HepG2 (cell line): ENCODE data around the gene ATP8B1. TPM values are rescaled to one million over a fixed set of nuclear protein-coding genes. Genes with fewer than 3 reads are reported as not detected.

Experiments
- CENPX ChIP-seq: sonication (generic); formaldehyde crosslinking; IDR thresholded peaks from 2 replicates; pipeline ENCODE4 v1.9.0; 2021; ENCODE audit warnings: mild to moderate bottlenecking, missing genetic modification reagents, moderate library complexity
- ETV5 ChIP-seq: IDR thresholded peaks from 2 replicates; pipeline ENCODE4 v1.6.1; 2018; ENCODE audit warnings: missing biosample characterization, missing genetic modification reagents, inconsistent platforms, borderline replicate concordance
- FLYWCH1 ChIP-seq: sonication (generic); formaldehyde crosslinking; IDR thresholded peaks from 2 replicates; pipeline ENCODE4 v1.8.1; 2023; ENCODE audit warnings: mild to moderate bottlenecking, missing genetic modification reagents
- FOSL2 ChIP-seq: sonication (generic); formaldehyde crosslinking; IDR thresholded peaks from 2 replicates; pipeline ENCODE4 v1.4.0; 2020; ENCODE audit warnings: missing genetic modification reagents
- GATAD1 ChIP-seq: IDR thresholded peaks from 2 replicates; pipeline ENCODE4 v1.6.1; 2016; ENCODE audit warnings: missing genetic modification reagents, missing compliant biosample characterization
- HCFC1 ChIP-seq: fragments of 150-350 bp; IDR thresholded peaks from 2 replicates; pipeline ENCODE4 v1.6.1; 2014; ENCODE audit warnings: low read depth, low read length
- JUNB ChIP-seq: sonication (generic); formaldehyde crosslinking; IDR thresholded peaks from 2 replicates; pipeline ENCODE4 v1.8.0; 2022; ENCODE audit warnings: missing genetic modification reagents, mild to moderate bottlenecking, borderline replicate concordance
- JUND ChIP-seq: sonication (generic); formaldehyde crosslinking; IDR thresholded peaks from 2 replicates; pipeline ENCODE4 v1.8.0; 2022; ENCODE audit warnings: mild to moderate bottlenecking, missing genetic modification reagents
- MEIS1 ChIP-seq: sonication (generic); formaldehyde crosslinking; IDR thresholded peaks from 2 replicates; pipeline ENCODE4 v1.9.0; 2021; ENCODE audit warnings: mild to moderate bottlenecking, missing genetic modification reagents, moderate library complexity, borderline replicate concordance
- MYC ChIP-seq: sonication (generic); formaldehyde crosslinking; IDR thresholded peaks from 2 replicates; pipeline ENCODE4 v1.9.0; 2021; ENCODE audit warnings: missing genetic modification reagents, borderline replicate concordance
- SMAD3 ChIP-seq: sonication (generic); formaldehyde crosslinking; IDR thresholded peaks from 2 replicates; pipeline ENCODE4 v1.4.0; 2020; ENCODE audit warnings: missing genetic modification reagents
- SNAI1 ChIP-seq: sonication (generic); formaldehyde crosslinking; IDR thresholded peaks from 2 replicates; pipeline ENCODE4 v1.5.0; 2020; ENCODE audit warnings: mild to moderate bottlenecking, missing genetic modification reagents, borderline replicate concordance
- THRA ChIP-seq: sonication (generic); formaldehyde crosslinking; IDR thresholded peaks from 2 replicates; pipeline ENCODE4 v1.4.0; 2020; ENCODE audit warnings: missing genetic modification reagents, borderline replicate concordance
- ZNF549 ChIP-seq: sonication (generic); formaldehyde crosslinking; IDR thresholded peaks from 2 replicates; pipeline ENCODE4 v1.5.0; 2020; ENCODE audit warnings: missing genetic modification reagents
- ZNF558 ChIP-seq: sonication (generic); formaldehyde crosslinking; IDR thresholded peaks from 2 replicates; pipeline ENCODE4 v1.9.0; 2022; ENCODE audit warnings: mild to moderate bottlenecking, missing genetic modification reagents, borderline replicate concordance
- ZNF567 ChIP-seq: sonication (generic); formaldehyde crosslinking; IDR thresholded peaks from 2 replicates; pipeline ENCODE4 v1.8.1; 2023; ENCODE audit warnings: mild to moderate bottlenecking, missing genetic modification reagents, borderline replicate concordance
- ZNF605 ChIP-seq: sonication (generic); formaldehyde crosslinking; IDR thresholded peaks from 2 replicates; pipeline ENCODE4 v1.8.0; 2022; ENCODE audit warnings: mild to moderate bottlenecking, missing genetic modification reagents
- polyA plus RNA-seq, 8 experiments: library from polyadenylated mRNA; depleted of rRNA in 3 of 8; stranded (reverse) in 7 of 8; unstranded in 1 of 8; fragments of >200 nt; fragmentation: Illumina TruSeq in 4 of 8; extraction: Trizol in 4 of 8; gene quantifications; 2 replicates each; pipeline versions ENCODE4 v1.2.1 to v1.2.3, GENCODE V29; 2011 to 2016; ENCODE audit warnings: low read depth in 4 of 8, missing spikeins in 1 of 8, mixed read lengths in 1 of 8; ENCODE audit not compliant: insufficient read depth in 1 of 8
- total RNA-seq, 5 experiments: library from RNA; depleted of rRNA; stranded (reverse); fragments of >200 nt; fragmentation: Illumina TruSeq; extraction: Trizol; gene quantifications; 2 replicates each; pipeline ENCODE4 v1.2.3, GENCODE V29; 2016; ENCODE audit warnings: low read depth in 1 of 5
- TF ChIP-seq, protein P1 (sequence below): sonication (generic); formaldehyde crosslinking; IDR thresholded peaks from 2 replicates; pipeline ENCODE4 v1.4.0; 2020; ENCODE audit warnings: missing genetic modification reagents
- TF ChIP-seq, protein P2 (sequence below): IDR thresholded peaks from 2 replicates; pipeline ENCODE4 v1.6.1; 2016
- TF ChIP-seq, protein P3 (sequence below): IDR thresholded peaks from 2 replicates; pipeline ENCODE4 v1.4.0; 2020; ENCODE audit warnings: mild to moderate bottlenecking, missing genetic modification reagents

The ATP8B1 gene
- total and polyA plus RNA-seq, 2 of the 13 experiments (the other 11 are each of a cell fraction or from before 2014, with no cell fraction given), result 2.8 to 4.0 TPM

- peak; percentile 62; the same call in 1 of the 2 replicates for TF ChIP-seq JUNB (CRISPR knock-in tag)
- TF ChIP-seq FOSL2 (CRISPR knock-in tag), result peak; percentile 99
- peak; percentile 78 for TF ChIP-seq JUND (CRISPR knock-in tag)
- TF ChIP-seq, protein P1, sequence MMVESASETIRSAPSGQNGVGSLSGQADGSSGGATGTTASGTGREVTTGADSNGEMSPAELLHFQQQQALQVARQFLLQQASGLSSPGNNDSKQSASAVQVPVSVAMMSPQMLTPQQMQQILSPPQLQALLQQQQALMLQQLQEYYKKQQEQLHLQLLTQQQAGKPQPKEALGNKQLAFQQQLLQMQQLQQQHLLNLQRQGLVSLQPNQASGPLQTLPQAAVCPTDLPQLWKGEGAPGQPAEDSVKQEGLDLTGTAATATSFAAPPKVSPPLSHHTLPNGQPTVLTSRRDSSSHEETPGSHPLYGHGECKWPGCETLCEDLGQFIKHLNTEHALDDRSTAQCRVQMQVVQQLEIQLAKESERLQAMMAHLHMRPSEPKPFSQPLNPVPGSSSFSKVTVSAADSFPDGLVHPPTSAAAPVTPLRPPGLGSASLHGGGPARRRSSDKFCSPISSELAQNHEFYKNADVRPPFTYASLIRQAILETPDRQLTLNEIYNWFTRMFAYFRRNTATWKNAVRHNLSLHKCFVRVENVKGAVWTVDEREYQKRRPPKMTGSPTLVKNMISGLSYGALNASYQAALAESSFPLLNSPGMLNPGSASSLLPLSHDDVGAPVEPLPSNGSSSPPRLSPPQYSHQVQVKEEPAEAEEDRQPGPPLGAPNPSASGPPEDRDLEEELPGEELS (CRISPR knock-in tag), result peak; percentile 30; the same call in 1 of the 2 replicates
- 0 out of 2 replicates have a peak, but pooled peaks have one; percentile 49 for TF ChIP-seq ZNF605 (CRISPR knock-in tag)
- 0 out of 2 replicates have a peak, but pooled peaks have one; percentile 43 for TF ChIP-seq SMAD3
- 0 out of 2 replicates have a peak, but pooled peaks have one; percentile 33 for TF ChIP-seq GATAD1 (CRISPR knock-in tag)
- TF ChIP-seq, protein P2, sequence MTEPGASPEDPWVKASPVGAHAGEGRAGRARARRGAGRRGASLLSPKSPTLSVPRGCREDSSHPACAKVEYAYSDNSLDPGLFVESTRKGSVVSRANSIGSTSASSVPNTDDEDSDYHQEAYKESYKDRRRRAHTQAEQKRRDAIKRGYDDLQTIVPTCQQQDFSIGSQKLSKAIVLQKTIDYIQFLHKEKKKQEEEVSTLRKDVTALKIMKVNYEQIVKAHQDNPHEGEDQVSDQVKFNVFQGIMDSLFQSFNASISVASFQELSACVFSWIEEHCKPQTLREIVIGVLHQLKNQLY (CRISPR knock-in tag), result 0 out of 2 replicates have a peak, but pooled peaks have one; percentile 13
- no peak for TF ChIP-seq ZNF558
- no peak for TF ChIP-seq HCFC1
- TF ChIP-seq THRA (CRISPR knock-in tag), result peak; percentile 62; the same call in 1 of the 2 replicates
- no peak for TF ChIP-seq ZNF567 (CRISPR knock-in tag)
- TF ChIP-seq SNAI1, result no peak
- no peak for TF ChIP-seq MEIS1 (CRISPR knock-in tag)
- no peak for TF ChIP-seq FLYWCH1
- TF ChIP-seq, protein P3, sequence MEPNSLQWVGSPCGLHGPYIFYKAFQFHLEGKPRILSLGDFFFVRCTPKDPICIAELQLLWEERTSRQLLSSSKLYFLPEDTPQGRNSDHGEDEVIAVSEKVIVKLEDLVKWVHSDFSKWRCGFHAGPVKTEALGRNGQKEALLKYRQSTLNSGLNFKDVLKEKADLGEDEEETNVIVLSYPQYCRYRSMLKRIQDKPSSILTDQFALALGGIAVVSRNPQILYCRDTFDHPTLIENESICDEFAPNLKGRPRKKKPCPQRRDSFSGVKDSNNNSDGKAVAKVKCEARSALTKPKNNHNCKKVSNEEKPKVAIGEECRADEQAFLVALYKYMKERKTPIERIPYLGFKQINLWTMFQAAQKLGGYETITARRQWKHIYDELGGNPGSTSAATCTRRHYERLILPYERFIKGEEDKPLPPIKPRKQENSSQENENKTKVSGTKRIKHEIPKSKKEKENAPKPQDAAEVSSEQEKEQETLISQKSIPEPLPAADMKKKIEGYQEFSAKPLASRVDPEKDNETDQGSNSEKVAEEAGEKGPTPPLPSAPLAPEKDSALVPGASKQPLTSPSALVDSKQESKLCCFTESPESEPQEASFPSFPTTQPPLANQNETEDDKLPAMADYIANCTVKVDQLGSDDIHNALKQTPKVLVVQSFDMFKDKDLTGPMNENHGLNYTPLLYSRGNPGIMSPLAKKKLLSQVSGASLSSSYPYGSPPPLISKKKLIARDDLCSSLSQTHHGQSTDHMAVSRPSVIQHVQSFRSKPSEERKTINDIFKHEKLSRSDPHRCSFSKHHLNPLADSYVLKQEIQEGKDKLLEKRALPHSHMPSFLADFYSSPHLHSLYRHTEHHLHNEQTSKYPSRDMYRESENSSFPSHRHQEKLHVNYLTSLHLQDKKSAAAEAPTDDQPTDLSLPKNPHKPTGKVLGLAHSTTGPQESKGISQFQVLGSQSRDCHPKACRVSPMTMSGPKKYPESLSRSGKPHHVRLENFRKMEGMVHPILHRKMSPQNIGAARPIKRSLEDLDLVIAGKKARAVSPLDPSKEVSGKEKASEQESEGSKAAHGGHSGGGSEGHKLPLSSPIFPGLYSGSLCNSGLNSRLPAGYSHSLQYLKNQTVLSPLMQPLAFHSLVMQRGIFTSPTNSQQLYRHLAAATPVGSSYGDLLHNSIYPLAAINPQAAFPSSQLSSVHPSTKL (CRISPR knock-in tag), result peak; percentile 69; the same call in 1 of the 2 replicates
- TF ChIP-seq CENPX, result no peak
- TF ChIP-seq ZNF549, result no peak
- peak; percentile 67; the same call in 1 of the 2 replicates for TF ChIP-seq ETV5 (CRISPR knock-in tag)
- peak; percentile 43; the same call in 1 of the 2 replicates for TF ChIP-seq MYC (CRISPR knock-in tag)
These were observed 65.6 kb downstream of the ATP8B1 start (continued) for GRCh38 chr18:57737400-57738060.
